NCI-H2227 (cell line): ENCODE results near the gene ROPN1L.

Experiments used
- DNase-seq: peaks from one replicate; lab custom pipeline; 2025; ENCODE audit not compliant: unreplicated experiment; lab: John Stamatoyannopoulos, UW

ROPN1L gene

DNA sequence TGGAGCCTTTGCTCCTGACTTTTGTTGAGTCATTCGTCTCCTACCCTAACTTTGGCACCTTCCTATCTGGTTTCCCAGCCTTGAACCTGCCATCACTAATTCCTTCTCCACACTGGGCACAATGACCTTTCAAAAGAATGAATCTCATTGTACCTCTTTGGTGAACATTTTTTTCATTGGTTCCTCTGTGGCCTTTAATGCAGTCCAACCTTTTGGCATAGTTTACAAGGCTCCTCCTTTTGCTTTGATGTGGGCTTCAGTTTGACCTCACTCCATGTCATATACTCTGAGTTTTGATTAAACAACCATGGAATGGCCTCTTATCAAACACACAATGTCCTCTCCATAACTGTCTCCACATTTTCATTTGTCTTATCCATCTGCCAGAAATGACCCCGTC, 14.5 kb upstream of the ROPN1L start:
- DNase-seq = no peak

DNA sequence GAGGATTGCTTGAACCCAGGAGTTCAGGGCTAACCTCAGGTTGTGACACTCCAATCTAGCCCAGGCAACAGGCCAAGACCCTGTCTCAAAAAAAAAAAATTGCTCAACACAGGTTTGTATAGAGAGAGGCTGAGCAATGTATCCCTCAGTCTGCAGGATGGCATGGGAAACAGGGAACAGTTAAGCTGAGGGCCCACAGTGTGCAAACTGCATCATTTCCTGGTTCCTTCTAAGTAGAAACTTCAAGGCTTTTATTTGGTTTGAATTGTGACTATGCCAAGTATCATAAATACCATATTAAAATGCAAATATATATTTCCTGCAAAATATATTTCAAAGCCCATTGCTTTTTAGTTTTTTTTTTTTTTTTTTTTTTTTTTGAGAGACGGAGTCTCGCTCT, 13.7 kb upstream of the ROPN1L start:
- DNase-seq = no peak

DNA sequence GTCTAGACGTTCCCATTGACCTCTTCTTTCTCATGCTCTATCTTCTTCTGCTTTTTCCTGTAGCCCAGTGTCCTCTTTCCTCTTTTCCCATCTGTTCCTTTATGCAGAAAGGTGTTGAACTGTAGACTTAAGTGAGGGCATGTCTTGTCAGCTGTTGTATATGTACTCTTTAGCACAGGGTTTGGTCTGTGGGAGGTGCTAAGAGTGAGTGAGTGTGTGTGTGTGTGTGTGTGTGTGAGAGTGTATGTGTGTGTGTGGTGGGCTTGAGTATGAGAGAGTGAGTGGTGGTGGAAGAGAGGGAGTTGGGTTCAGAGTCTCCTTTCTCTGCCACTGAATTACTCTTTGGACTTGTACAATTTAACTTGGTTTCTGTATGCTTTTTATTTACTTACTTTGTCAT, 10.3 kb upstream of the ROPN1L start:
- no peak for DNase-seq

DNA sequence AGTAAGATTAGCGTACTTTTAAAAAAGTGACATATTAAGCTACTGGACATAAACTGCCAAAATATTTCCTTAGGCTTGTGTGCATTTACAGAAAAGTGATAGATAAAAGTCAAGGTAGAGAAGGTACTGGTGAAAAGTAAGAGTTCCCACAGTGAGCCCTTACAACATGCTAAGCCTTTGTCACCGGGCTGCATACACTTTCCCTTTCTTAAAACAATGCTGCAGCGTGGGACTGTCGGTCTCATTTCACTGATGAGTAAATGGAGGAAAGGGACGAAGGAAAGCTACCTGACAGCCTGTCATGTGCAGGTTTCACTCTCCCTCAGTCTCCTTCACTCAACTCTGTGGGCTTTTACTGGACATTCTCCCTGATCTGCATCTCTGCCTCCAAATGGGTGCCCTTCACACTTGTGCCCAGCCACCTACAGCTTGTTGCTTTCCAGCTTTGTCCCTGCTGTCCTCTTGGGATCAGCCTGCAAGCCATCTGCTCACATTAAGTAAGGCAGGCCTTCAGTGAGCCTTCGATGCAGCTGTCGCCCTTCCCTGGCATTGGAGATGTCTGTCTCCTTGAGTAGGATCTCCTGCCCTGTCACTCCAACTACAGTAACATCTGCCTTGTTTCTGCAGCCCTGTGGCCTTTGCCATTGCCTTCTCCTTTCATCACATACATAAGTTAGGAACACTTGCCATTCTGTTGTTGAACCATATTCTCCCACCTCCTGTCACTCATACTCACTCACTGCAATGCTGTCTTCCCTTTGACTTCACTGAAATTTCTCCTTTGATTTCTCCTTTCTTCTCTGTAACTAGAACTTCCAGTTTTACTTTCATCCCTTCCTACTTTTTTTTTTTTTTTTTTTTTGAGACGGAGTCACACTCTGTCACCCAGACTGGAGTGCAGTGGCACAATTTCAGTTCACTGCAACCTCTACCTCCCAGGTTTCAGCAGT, 9.3 kb upstream of the ROPN1L start:
- no peak for DNase-seq

DNA sequence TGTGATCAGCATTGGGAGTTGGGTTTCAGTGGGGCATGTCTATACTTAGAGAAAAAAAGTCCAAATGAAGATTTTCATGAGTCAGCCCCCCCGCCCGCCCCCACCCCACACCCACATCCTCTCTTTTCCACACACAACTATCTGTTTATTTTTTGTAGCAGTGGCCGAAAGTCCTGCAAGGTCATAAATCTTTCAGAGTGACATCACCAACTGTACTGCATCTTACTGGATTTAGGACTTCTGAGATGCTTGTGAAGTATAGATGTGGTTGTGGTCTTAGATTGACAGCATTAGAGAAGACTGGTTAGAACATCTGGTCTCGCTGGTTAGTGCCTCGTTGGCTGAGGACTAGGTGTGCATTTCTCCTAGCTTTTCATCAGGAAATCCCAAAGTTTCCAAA, 7.3 kb upstream of the ROPN1L start:
- no peak for DNase-seq

DNA sequence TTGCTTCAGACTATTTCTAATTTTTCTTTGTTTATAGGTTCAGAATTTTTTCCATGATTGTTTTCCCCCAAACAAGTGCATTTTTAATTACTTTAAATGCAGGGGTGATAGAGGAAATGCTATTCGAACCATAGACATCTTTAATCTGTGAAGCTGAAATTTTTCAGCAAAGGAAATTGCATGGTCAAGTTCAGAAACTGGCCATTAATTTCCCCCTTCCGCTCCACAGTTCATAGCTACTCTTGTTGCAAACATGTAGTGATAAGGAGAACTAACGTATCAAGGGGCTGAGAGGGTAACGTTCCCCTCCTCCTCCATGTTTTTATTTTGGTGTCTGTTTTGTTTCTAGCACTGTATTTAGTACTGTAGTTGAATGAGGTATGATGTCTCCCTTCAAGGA, 3.4 kb upstream of the ROPN1L start:
- no peak for DNase-seq

DNA sequence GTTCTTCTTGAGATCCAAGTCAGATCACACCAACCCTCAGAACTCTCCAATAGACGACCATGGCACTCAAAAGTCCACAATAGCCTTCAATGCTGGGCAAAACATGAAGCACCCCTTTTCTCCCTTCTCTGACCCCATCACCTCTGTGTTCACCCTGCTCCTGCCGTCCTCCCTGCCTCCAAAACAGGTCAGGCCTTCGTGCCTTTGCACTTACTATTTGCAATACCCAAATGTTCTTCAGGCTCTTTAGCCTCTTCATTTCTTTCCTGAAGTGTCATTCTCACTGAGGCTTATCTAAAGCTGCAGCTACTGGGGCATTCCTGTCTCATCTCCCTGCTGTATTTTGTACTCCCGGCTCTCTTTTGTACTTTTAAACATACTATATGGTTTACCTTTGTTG, 2.0 kb upstream of the ROPN1L start:
- DNase-seq = no peak

DNA sequence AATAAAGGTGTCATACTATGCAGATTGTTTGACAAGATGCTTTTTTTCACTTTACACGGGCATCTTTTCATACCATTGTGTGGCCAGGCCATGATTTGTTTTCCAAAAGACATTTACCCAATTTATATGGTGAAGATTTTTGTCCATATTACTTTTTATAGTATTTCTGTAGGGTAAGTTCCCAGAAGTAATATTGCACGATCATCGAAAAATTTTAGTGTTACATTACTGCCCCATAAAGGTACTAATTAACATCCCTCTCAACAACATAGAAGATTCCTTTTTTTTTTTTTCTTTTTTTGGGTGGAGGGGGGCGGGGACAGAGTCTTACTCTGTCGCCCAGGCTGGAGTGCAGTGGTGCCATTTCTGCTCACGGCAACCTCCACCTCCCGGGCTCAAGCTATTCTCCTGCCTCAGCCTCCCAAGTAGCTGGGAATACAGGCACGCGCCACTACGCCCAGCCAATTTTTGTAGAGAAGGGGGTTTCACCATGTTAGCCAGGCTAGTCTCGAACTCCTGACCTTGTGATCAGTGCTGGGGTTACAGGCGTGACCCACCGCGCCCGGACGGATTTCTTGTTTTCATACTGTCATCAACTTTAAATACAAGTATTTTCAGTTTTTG, 1.2 kb upstream of the ROPN1L start:
- DNase-seq = no peak

DNA sequence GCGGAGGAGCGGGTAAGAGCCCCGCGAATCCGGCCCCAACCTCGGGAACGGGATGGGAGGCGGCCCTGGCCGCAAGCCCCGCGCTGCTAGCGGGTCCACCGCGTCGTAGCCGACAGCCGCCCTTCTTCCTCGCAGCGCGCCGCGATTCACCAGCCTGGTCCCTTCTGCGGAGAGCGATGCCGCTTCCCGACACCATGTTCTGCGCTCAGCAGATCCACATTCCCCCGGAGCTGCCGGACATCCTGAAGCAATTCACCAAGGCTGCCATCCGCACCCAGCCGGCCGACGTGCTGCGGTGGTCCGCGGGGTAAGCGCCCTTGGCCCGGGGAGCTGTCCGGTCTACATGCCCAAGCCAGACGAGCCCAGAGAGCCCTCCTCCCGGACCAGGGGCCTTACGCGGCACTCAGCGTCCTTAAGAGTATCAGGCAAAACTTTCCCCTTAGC, 335 bp downstream of the ROPN1L start:
- no peak for DNase-seq

DNA sequence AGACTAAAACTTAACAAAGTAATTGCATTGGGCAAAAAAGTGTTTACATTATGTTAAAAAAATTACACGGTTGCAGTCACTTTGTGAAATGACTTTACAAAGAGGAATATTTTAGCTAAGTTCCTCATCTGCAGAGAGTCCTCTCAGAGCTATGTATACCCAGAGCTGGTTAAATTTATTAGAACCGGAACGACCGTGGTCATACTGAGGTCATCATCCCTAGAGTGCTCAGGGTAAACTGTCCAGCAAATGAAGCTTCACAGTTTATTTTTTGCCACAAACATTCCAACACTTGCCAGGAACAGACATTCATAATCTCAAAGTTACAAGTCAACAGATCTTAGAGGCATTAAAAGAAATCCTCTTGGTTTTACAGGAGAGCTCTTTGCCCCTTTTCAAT, 897 bp downstream of the ROPN1L start:
- DNase-seq = no peak

DNA sequence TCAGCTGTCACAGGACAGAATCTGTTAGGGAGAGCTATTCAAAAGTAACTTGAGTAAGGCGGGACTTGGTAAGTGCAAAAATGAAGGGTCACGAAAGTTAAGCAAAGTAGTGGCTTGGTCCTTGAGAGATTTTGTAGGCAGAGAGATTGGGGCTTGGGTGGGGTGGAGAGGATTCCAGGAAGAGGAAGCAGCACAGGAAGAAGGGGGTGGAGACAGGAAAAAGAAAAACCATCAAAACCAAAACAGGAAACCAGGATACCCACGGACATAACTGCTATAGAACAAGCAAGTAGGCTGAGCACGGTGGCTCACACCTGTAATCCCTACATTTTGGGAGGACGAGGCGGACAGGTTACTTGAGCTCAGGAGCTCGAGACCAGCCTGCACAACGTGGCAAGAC, 3.7 kb downstream of the ROPN1L start:
- DNase-seq = no peak

DNA sequence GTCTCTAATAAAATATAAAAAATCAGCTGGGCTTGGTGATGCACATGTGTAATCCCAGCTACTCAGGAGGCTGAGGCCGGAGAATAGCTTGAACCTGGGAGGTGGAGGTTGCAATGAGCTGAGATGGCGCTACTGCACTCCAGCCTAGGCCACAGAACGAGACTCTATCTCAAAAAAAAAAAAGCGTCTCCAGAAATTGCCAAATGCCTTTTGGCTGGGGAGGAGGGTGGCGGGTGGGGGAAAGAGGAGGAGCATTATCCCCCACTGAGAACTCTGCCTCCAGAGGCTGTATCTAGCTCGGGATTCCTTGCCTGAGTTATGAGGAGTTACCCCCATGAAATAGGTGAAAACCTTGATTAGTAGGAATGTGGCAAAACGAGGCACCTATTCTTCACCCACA, 4.8 kb downstream of the ROPN1L start:
- DNase-seq = no peak

DNA sequence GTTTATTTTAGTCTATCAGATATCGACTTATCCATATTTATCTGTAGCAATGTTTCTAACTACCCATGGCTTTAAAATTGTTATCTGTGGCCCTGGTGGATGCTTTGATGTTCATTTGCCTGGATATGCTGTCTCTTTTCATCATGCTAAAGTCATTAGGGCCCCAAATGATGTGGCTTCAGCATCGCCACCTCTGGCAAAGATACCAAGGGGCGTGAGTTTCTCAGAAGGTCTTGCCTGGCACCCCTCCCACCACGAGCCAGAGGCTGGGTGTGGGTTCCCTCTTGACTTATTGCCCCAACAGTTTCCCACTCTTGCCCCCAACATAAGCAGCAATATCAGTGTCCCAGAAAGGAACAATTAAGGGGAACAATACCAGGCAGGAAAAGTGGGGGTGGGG, 5.4 kb downstream of the ROPN1L start:
- no peak for DNase-seq

DNA sequence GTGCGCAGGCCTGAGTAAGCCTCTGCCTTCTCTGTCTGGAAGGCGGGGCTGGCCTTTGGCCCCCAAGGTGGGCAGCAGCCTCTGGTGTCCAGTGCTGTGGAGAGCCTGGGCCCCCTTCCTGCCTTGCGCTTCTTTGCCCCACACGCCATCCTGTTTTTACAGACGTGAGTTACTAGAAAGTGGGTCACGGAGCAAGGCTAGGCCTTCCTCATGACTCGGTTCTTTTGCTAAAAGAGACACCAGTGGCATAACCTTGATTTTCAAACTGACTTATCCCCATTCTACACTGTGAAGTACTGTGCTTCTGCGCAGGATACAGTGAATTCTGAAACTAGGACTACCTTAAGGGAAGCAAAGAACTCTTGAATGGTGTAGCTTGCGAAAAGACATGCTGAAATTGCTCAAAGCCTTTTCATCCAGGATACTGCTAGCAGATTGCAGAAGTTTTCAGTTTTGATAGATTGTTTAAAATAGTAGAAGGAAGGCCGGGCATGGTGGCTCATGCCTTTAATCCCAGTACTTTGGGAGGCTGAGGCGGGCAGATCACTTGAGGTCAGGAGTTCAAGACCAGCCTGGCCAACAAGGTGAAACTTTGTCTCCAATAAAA, 7.2 kb downstream of the ROPN1L start:
- DNase-seq = no peak

DNA sequence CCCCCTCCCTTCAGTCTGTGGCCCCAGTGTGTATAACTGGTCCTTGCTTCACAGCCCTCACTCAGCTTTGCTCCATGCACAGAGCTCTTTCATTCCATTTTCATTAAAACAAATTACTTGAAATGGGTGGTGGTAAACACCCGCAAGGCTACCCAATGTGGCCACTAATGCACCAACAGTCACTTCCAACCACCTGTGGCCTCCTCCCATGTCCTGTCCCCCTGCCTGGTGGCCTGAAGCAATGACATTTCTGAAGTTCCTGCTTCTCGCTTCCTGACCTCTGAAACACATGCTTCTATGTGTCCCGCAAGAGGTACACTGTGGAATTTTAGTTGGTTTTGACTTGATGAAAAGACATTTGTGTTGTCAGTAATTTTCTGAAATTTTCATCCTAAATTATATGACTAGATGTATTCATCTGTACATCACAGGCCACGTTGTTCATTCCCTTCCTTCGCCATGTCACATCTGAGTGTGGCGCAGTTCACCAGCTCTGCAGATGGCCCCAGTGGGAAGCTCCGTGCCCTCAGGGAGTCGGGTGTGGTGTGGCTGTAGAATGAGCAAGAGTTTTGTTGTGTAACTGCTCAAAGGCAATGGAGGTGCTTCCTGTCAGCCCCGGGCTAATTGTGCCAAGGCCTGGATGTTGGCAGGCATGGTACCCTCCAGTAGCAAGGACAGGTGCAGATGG, 9.6 kb downstream of the ROPN1L start:
- DNase-seq = no peak

DNA sequence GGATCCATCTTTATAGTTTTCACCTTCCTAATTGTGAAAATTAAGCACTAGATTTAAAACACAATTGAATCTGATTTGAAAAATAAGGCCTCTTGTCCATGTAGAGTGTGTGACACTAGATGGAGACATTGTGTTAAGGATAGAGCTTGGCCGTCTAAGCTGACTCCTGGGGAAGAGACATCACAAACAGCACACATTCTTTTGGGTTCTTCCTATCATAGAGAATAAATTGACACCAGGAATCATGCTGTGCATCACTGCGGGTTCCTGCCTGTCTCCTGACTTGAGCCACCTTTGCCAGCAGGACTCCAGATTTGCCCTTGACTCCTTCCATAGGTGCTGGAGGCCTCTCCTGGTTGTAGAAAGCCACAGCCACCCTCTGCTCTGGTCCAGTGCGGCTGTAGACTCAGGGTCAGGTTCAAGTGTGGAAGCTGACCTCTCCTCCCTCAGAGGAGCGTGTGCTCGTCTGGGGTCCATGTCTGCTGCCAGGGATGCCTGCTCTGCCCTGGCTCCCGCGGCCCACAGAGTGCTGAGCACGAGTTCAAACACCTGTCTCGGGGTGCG, 11.2 kb downstream of the ROPN1L start:
- peak; percentile 70 for DNase-seq

DNA sequence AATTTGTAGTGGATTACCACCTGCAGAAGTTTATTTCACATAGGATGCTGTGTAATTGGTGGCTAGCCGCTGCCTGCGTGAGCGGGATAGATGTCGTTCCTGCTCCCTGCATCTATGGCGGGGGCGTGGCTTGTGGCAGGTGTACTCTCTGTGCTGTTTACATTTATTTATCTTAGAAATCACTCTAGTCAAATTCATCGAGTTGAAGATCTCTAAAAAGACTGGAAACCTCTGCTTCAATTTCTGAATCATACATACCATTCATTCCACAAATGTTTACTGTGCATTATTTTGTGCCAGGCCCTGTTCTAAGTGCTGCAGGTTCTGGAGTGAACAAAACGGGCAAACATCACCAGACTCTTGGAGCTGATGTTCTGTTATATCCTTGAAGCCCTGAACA, 11.9 kb downstream of the ROPN1L start:
- DNase-seq = no peak

DNA sequence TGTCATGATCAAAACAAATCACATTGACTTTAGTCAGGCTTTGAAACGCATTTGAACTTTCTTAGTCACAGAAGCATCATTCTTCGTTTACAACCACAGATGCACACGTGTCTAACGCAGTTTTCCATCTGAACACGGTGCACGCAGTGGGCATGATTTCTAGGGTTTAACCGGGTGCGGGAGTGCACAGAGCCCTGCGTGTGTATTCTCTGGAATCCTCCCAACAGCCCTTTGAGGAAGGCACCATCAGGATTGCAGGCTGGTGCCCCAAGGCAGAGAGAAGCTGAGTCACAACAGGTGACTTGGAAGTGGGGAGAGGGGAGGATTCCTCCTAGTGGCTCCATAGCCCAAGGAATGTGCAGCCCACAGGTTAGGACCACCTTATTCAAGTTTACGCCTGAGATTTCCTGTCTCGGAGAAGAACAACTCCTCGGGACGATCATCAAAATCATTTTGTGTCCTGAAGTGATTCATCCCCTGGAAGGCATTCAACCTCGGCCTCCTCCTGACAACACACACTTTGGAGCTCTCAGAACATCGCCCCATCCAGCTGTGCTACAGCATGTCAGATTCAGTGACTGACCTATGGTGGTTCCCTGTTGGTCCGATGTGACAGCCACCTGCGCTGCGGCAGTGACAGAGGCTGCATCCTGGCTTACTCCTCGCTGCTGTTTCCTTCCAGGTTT, 13.1 kb downstream of the ROPN1L start:
- DNase-seq = no peak

DNA sequence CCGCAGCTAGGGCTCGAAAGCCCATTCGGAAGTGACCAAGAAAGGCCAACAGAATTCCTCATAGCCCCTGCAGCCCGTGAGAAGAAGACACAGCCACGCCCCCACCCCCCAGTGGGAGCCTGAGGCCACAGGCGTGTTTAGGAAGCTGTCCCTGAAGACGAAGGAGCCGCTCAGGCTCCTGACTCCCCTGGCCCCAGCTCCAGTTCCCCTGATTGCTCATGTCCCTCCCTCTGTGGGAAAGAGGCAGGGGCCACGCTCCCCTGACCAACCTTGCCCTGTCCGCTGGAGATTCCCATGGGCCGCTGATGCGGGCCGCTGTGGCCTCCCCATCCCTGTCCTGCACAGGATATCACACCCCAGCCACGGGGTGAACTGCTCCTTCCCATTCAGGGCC, 13.6 kb downstream of the ROPN1L start:
- no peak for DNase-seq

DNA sequence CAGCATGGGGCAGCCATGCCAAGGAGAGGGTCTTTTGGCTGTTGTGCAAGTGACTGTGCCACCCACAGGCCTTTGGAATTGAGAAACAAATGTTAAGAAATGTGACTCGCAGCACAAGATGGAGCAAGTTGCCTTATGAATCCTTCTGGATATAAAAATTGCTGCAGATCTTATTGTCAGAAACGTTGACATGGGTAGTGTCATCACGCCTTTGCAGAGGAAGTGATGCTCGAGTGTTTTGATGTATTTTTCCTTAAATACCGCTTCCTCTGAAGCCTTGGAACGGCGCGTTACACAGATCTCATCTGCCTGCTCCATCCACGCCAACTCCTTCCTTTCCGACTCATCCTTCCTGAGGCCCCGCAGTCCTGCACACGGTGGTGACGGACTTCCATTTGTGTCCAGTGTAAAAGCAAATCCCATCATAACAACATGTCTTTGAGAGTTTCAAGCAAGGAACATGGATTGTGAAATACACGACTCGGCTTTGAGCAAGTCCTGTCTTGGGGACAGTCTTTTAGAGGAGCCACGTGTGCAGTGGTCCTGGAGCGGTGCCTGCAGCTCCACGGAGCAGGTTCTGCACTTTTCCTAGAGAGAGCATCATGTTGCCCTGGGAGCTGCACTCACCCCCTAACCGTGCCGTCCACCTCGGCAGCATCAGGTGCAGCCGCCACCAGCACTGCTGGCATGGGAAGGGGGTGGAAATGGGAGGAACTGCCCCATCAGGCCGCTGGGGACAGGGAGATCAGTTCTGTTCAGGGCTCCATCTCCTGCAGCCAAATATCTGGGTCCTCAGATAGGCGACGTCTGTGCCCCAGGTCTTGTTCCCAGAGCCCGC, 15.1 kb downstream of the ROPN1L start:
- DNase-seq = no peak
